Activated T-helper 2 cell treated with anti-CD3 and anti-CD28 coated beads, Interferon-gamma antibody, Interleukin-2, Interleukin-4, amounts not matched to agents 10 μg/mL and 5 μg/mL and 100 μg/mL, durations not matched to agents 14 hours and 24 hours and 36 hours (primary cell): Measurements from ENCODE around the gene VPS35. TPM values are rescaled to one million over a fixed set of nuclear protein-coding genes. Genes with fewer than 3 reads are reported as not detected.

Source experiments
- DNase-seq: peaks from one replicate; pipeline ENCODE4 v3.0.0; 2021; ENCODE audit warnings: low spot score
- H3K27ac Mint-ChIP-seq: one replicate; pipeline ENCODE4 v1.8.0; 2021; ENCODE audit warnings: mixed read lengths
- H3K27me3 Mint-ChIP-seq: one replicate; pipeline ENCODE4 v1.8.0; 2021; ENCODE audit warnings: low read depth, mixed read lengths
- H3K36me3 Mint-ChIP-seq: one replicate; pipeline ENCODE4 v1.8.0; 2021; ENCODE audit warnings: low read depth, mixed read lengths
- H3K4me1 Mint-ChIP-seq: one replicate; pipeline ENCODE4 v1.8.0; 2021; ENCODE audit warnings: low read depth, mixed read lengths
- H3K4me3 Mint-ChIP-seq: one replicate; pipeline ENCODE4 v1.8.0; 2021; ENCODE audit warnings: low read depth, mild to moderate bottlenecking, moderate library complexity, mixed read lengths
- H3K9me3 Mint-ChIP-seq: one replicate; pipeline ENCODE4 v1.8.0; 2021; ENCODE audit warnings: mixed read lengths
- intact Hi-C: fragments of 100-400 bp; cut with micrococcal nuclease; formaldehyde crosslinking; loops from one replicate; pipeline ENCODE4 v1.15.1; 2023
- total RNA-seq: library from RNA; stranded (reverse); gene quantifications from 2 replicates; pipeline ENCODE4 v1.2.3, GENCODE V29; 2022

The VPS35 gene
- total RNA-seq, 1 donor from 2014 or later = 90.4 TPM

DNA sequence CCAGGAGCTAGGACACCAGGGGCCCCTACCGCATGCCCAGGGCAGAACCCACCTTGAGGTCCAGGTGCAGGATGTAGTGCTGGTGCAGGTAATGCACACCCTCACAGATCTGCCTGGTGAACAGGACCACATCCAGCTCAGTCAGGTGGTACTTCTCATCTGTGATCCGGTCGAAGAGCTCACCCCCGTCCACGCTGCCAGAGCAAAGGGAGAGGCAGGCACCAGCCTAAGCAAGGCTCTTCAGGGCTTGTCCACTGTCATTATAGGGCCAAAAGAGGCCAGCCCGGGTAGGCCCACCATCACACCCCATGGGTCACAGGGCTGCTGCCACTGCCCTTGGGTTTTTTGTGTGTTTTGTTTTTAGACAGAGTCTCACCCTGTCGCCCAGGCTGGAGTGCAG lies 38.2 kb upstream of the VPS35 start:
- H3K36me3 Mint-ChIP-seq = no peaks in the 10 kb centered on the region
- no peak overlapping the region for H3K4me3 Mint-ChIP-seq
- peaks cover 5% of the 10 kb centered on the region for H3K27me3 Mint-ChIP-seq
- no peak overlapping the region for H3K27ac Mint-ChIP-seq
- DNase-seq = no peak
- H3K9me3 Mint-ChIP-seq = peaks cover 3% of the 10 kb centered on the region
- intact Hi-C loops = no loop called here
- no peaks in the 10 kb centered on the region for H3K4me1 Mint-ChIP-seq

DNA sequence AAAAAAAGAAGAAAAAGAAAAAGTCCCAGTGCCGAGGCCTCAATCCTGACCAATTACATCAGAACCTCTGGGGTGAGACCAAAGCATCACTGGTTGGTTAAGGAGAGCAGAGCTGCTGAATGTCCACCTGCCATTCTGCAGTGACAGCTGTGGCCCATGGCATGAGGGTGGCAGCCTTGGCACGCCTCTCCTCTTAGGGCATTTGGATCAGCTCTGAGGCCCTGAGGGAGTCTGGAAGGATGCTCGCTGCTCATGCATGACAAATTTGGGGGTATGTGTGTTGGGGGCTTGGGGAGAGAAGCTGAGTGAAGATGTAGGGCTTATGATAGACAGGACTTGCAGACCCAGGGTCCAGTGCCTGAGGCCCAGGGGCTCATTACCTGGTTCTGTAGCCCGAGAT lies 32.9 kb upstream of the VPS35 start:
- intact Hi-C loops = no loop called here
- peaks cover 3% of the 10 kb centered on the region for H3K9me3 Mint-ChIP-seq
- H3K4me3 Mint-ChIP-seq = no peak overlapping the region
- H3K36me3 Mint-ChIP-seq = no peaks in the 10 kb centered on the region
- H3K27ac Mint-ChIP-seq = no peak overlapping the region
- no peak for DNase-seq
- peaks cover 5% of the 10 kb centered on the region for H3K27me3 Mint-ChIP-seq
- H3K4me1 Mint-ChIP-seq = no peaks in the 10 kb centered on the region

- Mint-ChIP-seq H3K4me1 (no peaks in the 10 kb centered on the region), H3K36me3 (no peaks in the 10 kb centered on the region), H3K27ac (no peak overlapping the region), H3K27me3 (peaks cover 3% of the 10 kb centered on the region), H3K4me3 (no peak overlapping the region), H3K9me3 (peaks cover 3% of the 10 kb centered on the region)
- no peak for DNase-seq
- intact Hi-C loops = no loop called here
Measured at GRCh38 chr16:46720619-46721018, 31.6 kb upstream of the VPS35 start.

- H3K27ac Mint-ChIP-seq = no peak overlapping the region
- intact Hi-C loops = no loop called here
- peaks cover 3% of the 10 kb centered on the region for H3K27me3 Mint-ChIP-seq
- DNase-seq = no peak
- peaks cover under 1% of the 10 kb centered on the region for H3K9me3 Mint-ChIP-seq
- H3K36me3 Mint-ChIP-seq = no peaks in the 10 kb centered on the region
- H3K4me1 Mint-ChIP-seq = no peaks in the 10 kb centered on the region
- no peak overlapping the region for H3K4me3 Mint-ChIP-seq
Measured at GRCh38 chr16:46719528-46719927, 30.6 kb upstream of the VPS35 start.

GRCh38 chr16:46718214-46718613 lies 29.2 kb upstream of the VPS35 start:
- Mint-ChIP-seq H3K36me3 (no peaks in the 10 kb centered on the region), H3K4me3 (no peak overlapping the region), H3K27me3 (peaks cover 3% of the 10 kb centered on the region), H3K4me1 (peaks cover 4% of the 10 kb centered on the region), H3K27ac (no peak overlapping the region), H3K9me3 (no peaks in the 10 kb centered on the region)
- intact Hi-C loops = no loop called here
- DNase-seq = no peak

DNA sequence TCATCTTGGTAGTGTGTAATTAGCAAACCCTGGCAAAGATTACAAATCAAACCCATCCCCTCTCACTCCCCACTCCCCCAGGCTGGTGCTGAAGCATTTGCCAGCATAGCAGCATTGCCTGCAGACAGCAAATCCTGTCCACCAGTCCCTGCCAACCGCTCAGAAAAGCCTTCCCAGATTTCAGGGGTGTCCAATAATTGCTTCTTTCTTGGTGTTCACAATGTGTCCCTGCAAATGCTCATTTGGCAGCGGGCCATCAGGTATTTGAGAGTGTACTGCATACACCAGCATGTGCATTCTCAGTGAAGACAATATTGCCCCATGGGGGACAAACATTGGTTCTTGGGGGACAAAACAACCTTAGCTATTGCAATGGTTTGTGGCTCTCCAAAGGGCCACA lies 28.7 kb upstream of the VPS35 start:
- Mint-ChIP-seq H3K4me1 (peaks cover 6% of the 10 kb centered on the region), H3K9me3 (no peaks in the 10 kb centered on the region), H3K27me3 (peaks cover 3% of the 10 kb centered on the region), H3K27ac (no peak overlapping the region), H3K36me3 (no peaks in the 10 kb centered on the region), H3K4me3 (no peak overlapping the region)
- no peak for DNase-seq
- intact Hi-C loops = no loop called here

- Mint-ChIP-seq H3K36me3 (no peaks in the 10 kb centered on the region), H3K9me3 (no peaks in the 10 kb centered on the region), H3K4me3 (no peak overlapping the region), H3K27me3 (peaks cover 3% of the 10 kb centered on the region), H3K27ac (no peak overlapping the region), H3K4me1 (peaks cover 6% of the 10 kb centered on the region)
- intact Hi-C loops = no loop called here
- DNase-seq = no peak
Measured at GRCh38 chr16:46715769-46716305, 26.9 kb upstream of the VPS35 start.

DNA sequence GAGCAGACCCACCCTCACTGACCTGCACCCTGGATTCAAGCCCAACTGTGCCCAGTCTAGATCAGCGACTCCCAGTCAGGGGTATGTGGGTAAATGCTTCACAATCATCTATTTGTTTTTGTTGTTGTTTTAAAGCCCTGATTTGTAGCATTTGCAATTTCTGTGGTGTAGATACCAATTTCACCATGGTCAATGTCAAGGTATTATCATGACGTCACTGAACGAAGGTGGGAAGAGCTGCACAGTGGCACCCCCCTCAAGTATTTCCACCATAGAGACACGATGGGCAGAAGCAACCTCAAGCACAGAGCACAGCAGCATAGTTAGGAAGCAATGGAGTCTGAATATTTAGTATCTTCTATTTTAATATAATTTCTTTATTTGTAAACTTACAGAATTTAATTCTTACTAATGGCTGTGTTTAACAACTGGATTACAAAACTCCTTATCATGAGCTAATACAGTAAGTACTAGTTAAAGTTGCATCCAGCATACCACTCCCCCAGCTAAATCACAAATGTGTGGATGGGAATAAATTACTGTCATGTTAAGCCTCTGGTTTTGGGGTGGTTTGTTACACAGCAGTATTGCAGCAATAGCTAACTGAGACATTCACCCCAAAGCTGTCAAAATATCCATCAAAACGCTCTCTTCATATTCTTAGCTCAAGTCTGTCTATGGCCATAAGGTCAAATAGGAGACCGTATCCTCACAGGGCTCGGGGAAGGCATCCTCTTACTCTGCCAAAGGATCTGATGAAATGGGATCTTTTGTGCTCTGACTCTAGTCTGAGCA lies 26.0 kb upstream of the VPS35 start:
- intact Hi-C loops = no loop called here
- Mint-ChIP-seq H3K36me3 (no peaks in the 10 kb centered on the region), H3K4me1 (peaks cover 6% of the 10 kb centered on the region), H3K27me3 (peaks cover 3% of the 10 kb centered on the region), H3K27ac (no peak overlapping the region), H3K4me3 (no peak overlapping the region), H3K9me3 (no peaks in the 10 kb centered on the region)
- no peak for DNase-seq

DNA sequence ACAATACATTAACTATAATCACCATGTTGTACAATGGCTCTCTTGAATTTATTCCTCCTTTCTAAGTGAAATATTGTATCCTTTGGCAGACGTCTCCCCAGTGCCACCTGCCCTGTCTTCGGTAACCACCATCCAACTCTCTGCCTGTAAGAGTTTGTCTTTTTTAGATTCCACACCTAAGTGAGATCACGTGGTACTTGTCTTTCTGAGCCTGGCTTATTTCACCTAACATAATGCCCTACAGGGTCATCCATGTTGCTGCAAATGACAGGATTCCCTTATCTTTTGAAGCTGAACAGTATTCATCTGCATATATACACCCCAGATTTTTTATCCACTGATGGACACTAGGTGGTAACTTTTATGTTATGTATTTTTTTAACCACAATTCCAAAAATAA lies 24.7 kb upstream of the VPS35 start:
- Mint-ChIP-seq H3K27me3 (peaks cover 3% of the 10 kb centered on the region), H3K4me1 (peaks cover 6% of the 10 kb centered on the region), H3K27ac (no peak overlapping the region), H3K4me3 (no peak overlapping the region), H3K36me3 (no peaks in the 10 kb centered on the region), H3K9me3 (no peaks in the 10 kb centered on the region)
- intact Hi-C loops = no loop called here
- DNase-seq = no peak

- Mint-ChIP-seq H3K36me3 (no peaks in the 10 kb centered on the region), H3K4me3 (no peak overlapping the region), H3K27me3 (peaks cover 3% of the 10 kb centered on the region), H3K9me3 (no peaks in the 10 kb centered on the region), H3K4me1 (peaks cover 6% of the 10 kb centered on the region), H3K27ac (no peak overlapping the region)
- no peak for DNase-seq
- intact Hi-C loops = no loop called here
Measured at GRCh38 chr16:46712911-46713310, 23.9 kb upstream of the VPS35 start.

DNA sequence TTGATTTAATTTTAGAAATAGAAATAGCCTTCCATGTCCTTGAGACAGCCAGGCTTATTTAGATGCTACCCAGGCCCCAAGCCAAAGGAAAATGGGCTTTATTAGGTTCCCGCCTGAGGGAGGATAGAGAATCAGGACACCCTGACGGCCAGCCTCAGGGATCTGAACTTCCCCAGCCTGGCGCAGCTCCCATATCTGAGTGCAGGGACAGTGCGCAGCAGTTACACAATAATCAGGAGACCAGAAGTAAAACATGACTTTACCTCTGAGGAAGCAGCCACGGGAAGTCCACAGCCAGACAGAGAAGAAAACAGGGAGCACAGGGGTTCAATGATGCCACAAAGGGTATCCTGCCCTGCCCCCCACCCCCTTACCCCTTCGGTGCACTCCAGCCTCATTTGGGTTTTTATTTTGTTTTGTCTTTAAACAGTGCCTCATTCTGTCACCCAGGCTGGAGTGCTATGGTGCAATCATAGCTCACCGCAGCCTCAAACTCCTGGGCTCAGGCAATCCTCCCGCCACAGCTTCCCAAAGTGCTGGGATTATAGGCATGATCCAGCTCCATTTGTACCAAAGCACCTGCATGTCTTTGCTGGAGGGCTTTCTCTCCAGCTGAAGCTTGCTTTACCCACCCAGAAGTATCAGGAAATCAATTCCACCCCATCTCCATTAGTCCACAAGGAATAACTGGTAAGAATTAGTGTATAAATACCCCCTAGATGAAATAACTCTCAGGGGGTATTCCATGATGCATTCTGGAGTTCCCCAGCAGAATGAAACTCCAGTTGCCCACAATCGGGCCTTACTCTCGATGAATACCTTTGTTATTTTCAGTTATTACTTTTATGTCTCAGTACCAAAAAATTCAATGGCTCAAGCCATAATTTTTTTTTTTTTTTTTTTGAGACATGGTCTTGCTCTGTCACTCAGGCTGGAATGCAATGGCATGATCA lies 22.4 kb upstream of the VPS35 start:
- no peak for DNase-seq
- Mint-ChIP-seq H3K4me1 (peaks cover 14% of the 10 kb centered on the region), H3K9me3 (no peaks in the 10 kb centered on the region), H3K27me3 (peaks cover 3% of the 10 kb centered on the region), H3K4me3 (no peak overlapping the region), H3K36me3 (no peaks in the 10 kb centered on the region), H3K27ac (no peak overlapping the region)
- intact Hi-C loops = no loop called here

GRCh38 chr16:46709469-46710005 lies 20.6 kb upstream of the VPS35 start:
- Mint-ChIP-seq H3K4me3 (no peak overlapping the region), H3K27me3 (no peaks in the 10 kb centered on the region), H3K4me1 (peaks cover 15% of the 10 kb centered on the region), H3K9me3 (no peaks in the 10 kb centered on the region), H3K27ac (no peak overlapping the region), H3K36me3 (no peaks in the 10 kb centered on the region)
- intact Hi-C loops = no loop called here
- no peak for DNase-seq

- Mint-ChIP-seq H3K4me3 (no peak overlapping the region), H3K4me1 (peaks cover 8% of the 10 kb centered on the region), H3K9me3 (no peaks in the 10 kb centered on the region), H3K27ac (no peak overlapping the region), H3K36me3 (peaks cover 8% of the 10 kb centered on the region), H3K27me3 (no peaks in the 10 kb centered on the region)
- intact Hi-C loops = no loop called here
- DNase-seq = no peak
Measured at GRCh38 chr16:46706642-46707041, 17.7 kb upstream of the VPS35 start.
